Right ventricle myocardium inferior (tissue), 1 donor: ENCODE results near the gene KRTAP3-3. TPM values are rescaled to one million over a fixed set of nuclear protein-coding genes. Genes with fewer than 3 reads are reported as not detected.

Experiments used
- ATAC-seq: fragments of 200-7000 bp; cut with Tn5 transposase; one replicate; pipeline ENCODE4 v1.9.1; 2020; ENCODE audit warnings: mild to moderate bottlenecking, moderate library complexity
- DNase-seq: peaks from one replicate; pipeline ENCODE4 v3.0.0; 2021; ENCODE audit errors: missing footprints
- intact Hi-C: fragments of 100-400 bp; cut with DNase I; formaldehyde crosslinking; loops from one replicate; pipeline ENCODE4 v1.11.0; 2022
- total RNA-seq: library from RNA; stranded (reverse); fragmentation: NEBNext Ultra II Directional; extraction: Animal tissue kit (Norgen Biotek cat#: 25700); gene quantifications from one replicate; pipeline ENCODE4 v1.2.1, GENCODE V29; 2021
- donor health status: DM: no; HTN: yes; CAD: no; lungs with severe emphysema.

KRTAP3-3 gene
- total RNA-seq, 1 donor from 2014 or later = not detected

- no peak for DNase-seq
- intact Hi-C loops = no loop called here
- no peak for ATAC-seq
Measured at GRCh38 chr17:40967582-40967981, 26.4 kb downstream of the KRTAP3-3 start.

GRCh38 chr17:40966848-40967247 lies 27.1 kb downstream of the KRTAP3-3 start, which contains the start of gene KRT39:
Gene KRT39, minus strand, starts transcription at chr17:40966948. Its CDS starts 92 bp downstream, at chr17:40966856.
- intact Hi-C loops = no loop called here
- DNase-seq = no peak

GRCh38 chr17:40963838-40964237 lies 30.1 kb downstream of the KRTAP3-3 start:
- ATAC-seq (no peak), DNase-seq (no peak)
- intact Hi-C loops = no loop called here

More at GRCh38 chr17:40966848-40967247, 27.1 kb downstream of the KRTAP3-3 start, which contains the start of gene KRT39:
- no peak for ATAC-seq

GRCh38 chr17:40962059-40962561 lies 31.9 kb downstream of the KRTAP3-3 start:
- intact Hi-C loops = no loop called here
- DNase-seq = no peak

GRCh38 chr17:40961591-40961990 lies 32.4 kb downstream of the KRTAP3-3 start:
- intact Hi-C loops = no loop called here
- DNase-seq (no peak), ATAC-seq (no peak)

More at GRCh38 chr17:40962059-40962561, 31.9 kb downstream of the KRTAP3-3 start:
- no peak for ATAC-seq

- intact Hi-C loops = no loop called here
- DNase-seq (no peak), ATAC-seq (no peak)
Measured at GRCh38 chr17:40960144-40960543, 33.8 kb downstream of the KRTAP3-3 start.

- ATAC-seq (no peak), DNase-seq (no peak)
- intact Hi-C loops = no loop called here
Measured at GRCh38 chr17:40958086-40958953, 35.6 kb downstream of the KRTAP3-3 start.

- no peak for DNase-seq
- no peak for ATAC-seq
- intact Hi-C loops = no loop called here
Measured at GRCh38 chr17:40956401-40957254, 37.3 kb downstream of the KRTAP3-3 start.

GRCh38 chr17:40953881-40954280 lies 40.1 kb downstream of the KRTAP3-3 start:
- DNase-seq (no peak), ATAC-seq (no peak)
- intact Hi-C loops = no loop called here

GRCh38 chr17:40952661-40953060 lies 41.3 kb downstream of the KRTAP3-3 start:
- ATAC-seq (no peak), DNase-seq (no peak)
- intact Hi-C loops = no loop called here

- no peak for ATAC-seq
- intact Hi-C loops = no loop called here
- DNase-seq = no peak
Measured at GRCh38 chr17:40952154-40952553, 41.8 kb downstream of the KRTAP3-3 start.

- intact Hi-C loops = no loop called here
- ATAC-seq (no peak), DNase-seq (no peak)
Measured at GRCh38 chr17:40951011-40951622, 42.8 kb downstream of the KRTAP3-3 start.

- intact Hi-C loops = no loop called here
- no peak for DNase-seq
- ATAC-seq = no peak
Measured at GRCh38 chr17:40950176-40950575, 43.8 kb downstream of the KRTAP3-3 start.

- no peak for DNase-seq
- no peak for ATAC-seq
- intact Hi-C loops = no loop called here
Measured at GRCh38 chr17:40949418-40949817, 44.5 kb downstream of the KRTAP3-3 start.

- DNase-seq = no peak
- intact Hi-C loops = no loop called here
- no peak for ATAC-seq
Measured at GRCh38 chr17:40947929-40948328, 46.0 kb downstream of the KRTAP3-3 start.

- DNase-seq (no peak), ATAC-seq (no peak)
- intact Hi-C loops = no loop called here
Measured at GRCh38 chr17:40945414-40945813, 48.5 kb downstream of the KRTAP3-3 start.

- intact Hi-C loops = no loop called here
- DNase-seq (no peak), ATAC-seq (no peak)
Measured at GRCh38 chr17:40944531-40944930, 49.4 kb downstream of the KRTAP3-3 start.
